Fibroblast of peridontal ligament (primary cell): ENCODE measurements around the gene SLC43A2.

Source experiments
- DNase-seq: peaks from one replicate; pipeline ENCODE4 v3.0.0-alpha.2; 2010; ENCODE audit errors: extremely low read depth

SLC43A2 gene

GRCh38 chr17:1643999-1644492, 15.4 kb upstream of the SLC43A2 start:
- no peak for DNase-seq

GRCh38 chr17:1643293-1643998, 14.8 kb upstream of the SLC43A2 start:
- DNase-seq, result no peak

DNA sequence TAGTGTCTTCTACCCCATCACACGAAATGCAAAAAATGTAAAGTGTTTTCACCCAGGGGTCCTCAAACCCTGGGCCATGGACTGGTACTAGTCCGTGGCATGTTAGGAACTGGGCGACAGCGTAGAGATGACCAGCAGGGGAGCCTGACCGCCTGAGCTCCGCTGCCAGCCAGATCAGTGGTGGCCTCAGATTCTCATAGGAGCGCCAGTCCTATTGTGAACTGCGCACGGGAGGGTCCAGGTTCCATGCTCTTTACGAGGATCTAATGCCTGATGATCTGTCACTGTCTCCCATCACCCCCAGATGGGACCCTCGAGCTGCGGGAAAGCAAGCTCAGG, 12.4 kb upstream of the SLC43A2 start:
- no peak for DNase-seq

GRCh38 chr17:1640329-1641064, 11.9 kb upstream of the SLC43A2 start:
- no peak for DNase-seq

- no peak for DNase-seq
Measured at GRCh38 chr17:1639549-1640180, 11.0 kb upstream of the SLC43A2 start.

DNA sequence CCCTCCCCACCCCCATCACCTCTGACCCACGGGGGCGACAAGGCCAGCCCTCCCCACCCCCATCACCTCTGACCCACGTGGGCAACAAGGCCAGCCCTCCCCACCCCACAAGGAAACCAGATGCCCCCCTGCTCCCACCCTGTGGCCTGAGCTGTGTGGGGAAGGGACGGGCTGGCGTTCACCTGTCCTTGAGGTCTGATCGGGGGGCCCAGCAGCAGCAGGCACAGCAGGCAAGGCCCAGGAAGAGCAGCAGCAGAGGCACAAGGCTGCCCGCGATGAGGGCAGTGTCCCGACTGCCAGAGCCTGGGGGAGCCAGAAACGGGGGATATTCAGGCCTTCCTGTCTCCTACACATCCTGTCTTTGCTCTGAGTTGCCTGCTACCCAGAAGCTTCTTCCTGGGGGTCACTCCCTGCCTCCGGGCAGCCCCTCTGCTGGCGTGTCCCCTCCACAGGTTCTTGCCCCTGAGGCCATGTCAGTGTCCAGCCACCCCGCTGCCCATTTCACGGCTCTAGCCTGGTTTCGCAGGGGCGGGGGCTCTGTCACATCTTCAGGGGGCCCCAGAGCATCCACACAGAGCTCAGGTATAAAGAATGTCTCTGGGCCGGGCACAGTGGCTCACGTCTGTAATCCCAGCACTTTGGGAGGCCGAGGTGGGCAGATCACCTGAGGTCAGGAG, 10.1 kb upstream of the SLC43A2 start:
- DNase-seq, result no peak

DNA sequence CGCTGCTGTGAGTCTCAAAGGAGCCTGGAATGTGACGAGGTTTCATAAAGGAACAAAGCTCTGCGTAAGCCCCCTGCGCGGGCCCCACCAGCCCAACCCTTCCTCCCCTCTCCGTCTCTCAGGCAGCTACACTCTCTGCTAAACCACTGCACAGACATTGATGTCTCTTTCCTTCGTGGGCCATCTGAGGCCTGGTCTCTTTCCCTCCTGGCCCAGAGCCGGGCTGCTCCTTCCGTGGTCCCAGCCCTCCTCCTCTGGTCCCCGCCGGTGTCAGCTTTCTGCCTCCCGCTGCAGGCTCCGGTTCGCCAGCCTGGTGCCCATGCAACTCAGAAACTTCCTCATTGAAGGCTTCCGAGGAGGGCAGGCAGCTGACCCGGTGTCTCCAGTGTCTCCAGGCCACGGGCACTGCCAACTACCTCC, 9.5 kb upstream of the SLC43A2 start:
- DNase-seq, result no peak

GRCh38 chr17:1636732-1637285, 8.2 kb upstream of the SLC43A2 start:
- DNase-seq, result no peak

- DNase-seq, result no peak
Measured at GRCh38 chr17:1635675-1636465, 7.2 kb upstream of the SLC43A2 start.

GRCh38 chr17:1634841-1635650, 6.4 kb upstream of the SLC43A2 start:
- DNase-seq, result no peak

DNA sequence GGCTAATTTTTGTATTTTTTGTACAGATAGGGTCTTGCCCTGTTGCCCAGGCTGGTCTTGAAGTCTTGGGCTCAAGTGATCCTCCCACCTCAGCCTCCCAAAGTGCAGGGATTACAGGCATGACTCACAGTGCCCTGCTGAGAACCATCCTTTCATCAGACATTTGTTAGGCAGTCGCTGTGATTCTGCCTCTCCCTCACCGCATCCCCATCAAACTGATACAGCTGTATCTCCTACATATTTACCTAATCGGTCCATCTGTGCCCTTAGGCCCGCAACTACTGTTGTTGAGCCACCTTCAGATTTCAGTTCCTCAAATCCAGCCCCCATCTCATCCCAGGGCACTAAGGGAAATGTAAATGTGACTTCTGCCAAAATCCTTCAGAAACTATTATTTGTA, 2.0 kb upstream of the SLC43A2 start:
- no peak for DNase-seq

DNA sequence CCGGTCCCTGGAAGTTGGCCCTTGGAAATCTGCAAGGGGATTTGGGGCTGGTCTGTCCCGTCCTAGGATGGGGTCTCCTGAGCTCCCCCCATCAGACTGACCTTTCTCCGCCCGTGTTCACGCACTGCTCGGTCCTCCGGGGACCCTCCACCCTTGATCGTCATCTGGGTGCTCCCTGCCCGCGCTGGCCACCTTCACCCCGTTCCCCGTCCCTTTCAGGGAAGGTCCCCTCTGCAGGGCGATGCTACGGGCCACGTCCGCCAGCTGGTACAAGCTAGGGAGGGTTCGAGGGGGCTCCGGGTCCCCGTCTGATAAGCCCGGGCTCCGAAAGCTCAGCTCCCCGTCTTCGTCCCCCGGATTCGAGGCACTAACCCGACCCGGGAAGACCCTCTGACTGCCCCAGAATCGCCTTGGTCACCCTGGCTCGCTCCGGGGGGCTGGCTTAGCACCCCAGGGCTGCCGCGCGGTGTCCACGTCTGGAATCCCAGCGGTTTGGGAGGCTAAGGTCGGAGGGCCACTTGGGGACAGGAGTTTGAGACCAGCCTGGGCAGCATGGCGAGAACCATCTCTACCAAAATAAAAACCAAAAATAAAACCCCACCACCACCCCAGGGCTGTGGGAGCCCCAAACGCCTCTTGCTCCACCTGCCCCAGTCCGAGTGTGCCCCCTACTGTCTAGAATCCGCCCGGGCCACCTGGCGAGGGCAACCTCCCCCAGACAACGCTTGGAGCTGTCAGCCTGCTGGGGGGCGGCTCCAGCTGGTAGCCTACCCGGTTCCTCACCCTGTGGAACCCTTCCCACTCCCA, 1.1 kb upstream of the SLC43A2 start:
- DNase-seq, result peak; percentile 23

DNA sequence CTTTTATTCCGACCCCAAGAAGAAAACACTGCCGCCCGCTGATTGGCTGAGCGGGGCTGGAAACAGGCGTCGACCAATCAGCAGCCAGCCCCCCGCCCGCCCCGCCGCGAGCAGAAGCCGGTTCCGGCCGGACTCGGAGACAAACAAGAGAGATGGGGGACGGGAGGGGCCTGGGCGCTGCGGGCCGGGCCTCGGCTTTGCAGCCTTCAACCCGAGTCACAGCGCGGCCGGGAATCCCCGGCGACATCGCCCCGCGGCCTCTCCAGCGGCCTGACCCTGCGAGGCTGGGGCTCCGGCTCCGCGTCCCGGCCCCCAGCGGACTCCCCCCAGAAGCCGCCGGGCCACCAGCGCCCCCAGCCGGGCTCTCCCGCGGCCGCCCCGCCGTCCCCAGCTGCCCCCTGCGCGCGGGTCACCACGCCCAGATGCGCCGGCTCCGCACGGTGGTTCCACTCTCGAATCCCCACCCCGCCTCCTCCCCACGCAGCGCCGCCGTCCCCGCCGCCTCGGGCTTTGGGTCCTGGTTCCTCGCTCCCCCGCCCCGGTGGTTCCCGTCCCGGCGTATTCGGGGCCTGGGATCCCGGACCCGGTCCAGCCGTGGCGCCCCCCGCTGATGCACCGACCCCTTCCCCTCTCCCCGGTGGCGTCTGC, 346 bp upstream of the SLC43A2 start:
- DNase-seq, result peak; percentile 86

GRCh38 chr17:1627182-1627981, 1.3 kb downstream of the SLC43A2 start:
- no peak for DNase-seq

DNA sequence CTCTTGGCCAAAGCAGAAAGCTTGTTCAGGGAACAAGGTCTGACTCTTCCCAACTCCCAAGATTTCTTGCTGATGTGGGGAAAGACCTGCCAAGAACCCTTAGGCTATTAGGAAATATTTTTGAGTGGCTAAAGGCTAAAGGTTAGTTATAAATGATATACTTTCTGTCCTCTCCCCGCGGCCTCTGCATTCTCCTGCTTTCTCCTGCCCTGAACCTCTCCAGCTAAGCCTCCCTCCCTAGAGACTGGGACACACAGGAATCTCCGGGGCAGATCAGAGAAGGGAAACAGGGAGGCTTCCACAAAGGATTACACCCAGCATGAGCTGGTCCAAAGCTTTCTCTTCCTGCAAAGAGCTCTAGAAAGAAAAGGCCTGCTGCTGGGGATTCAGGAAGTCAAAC, 2.3 kb downstream of the SLC43A2 start:
- DNase-seq, result peak; percentile 8

DNA sequence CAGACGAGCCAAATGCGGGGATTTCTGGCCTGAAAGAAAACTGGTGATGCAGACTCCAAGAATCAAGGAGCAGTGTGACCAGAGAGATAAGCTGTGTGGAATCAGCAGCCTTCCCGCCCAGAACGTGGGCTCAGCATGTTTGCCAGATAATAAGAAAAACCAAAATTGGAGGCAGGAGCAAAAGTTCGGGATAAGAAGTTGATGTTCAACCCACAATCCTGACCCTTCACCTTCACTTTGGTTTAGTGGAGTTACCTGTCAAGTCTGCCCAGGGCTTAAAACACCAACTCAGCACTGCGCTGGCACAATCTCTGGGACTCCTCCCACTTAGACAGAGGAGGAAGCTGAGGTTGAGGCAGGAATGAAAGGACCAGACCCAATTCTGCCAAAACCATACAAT, 3.1 kb downstream of the SLC43A2 start:
- no peak for DNase-seq

DNA sequence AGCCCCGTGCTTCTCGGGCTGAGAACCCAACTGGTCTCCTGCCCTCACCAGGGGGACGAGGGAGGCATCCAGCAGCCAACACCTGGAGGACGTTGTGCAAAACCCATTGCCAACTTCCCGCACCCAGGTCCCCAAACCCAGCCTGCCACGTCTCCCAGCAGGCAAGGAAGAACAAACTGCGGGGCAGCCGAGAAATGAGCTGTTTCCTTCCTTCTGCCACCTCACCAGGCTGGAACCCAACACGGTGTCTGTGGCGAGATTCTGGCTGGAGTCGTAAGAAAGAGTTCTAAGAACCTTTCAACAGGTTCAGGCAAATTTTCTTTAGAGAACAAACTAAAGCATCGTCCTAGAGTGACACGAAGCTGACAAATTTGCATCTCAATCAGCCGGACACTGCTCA, 3.6 kb downstream of the SLC43A2 start:
- DNase-seq, result no peak

DNA sequence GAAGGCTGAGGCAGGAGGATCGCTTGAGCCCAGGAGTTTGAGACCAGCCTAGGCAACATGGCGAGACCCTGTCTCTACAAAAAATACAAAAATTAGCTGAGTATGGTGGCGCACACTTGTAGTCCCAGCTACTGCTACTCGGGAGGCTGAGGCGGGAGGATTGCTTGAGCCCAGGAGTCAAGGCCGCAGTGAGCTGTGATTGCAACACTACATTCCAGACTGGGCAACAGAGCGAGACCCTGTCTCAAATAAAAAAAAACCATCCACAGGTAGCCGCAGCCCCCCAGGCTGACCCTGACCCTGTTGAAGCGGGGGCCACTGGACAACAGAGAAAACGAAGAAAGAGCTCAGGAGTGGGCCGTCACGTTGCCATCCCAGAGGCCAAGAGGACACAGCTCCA, 4.0 kb downstream of the SLC43A2 start:
- no peak for DNase-seq
